Lung (tissue), 12 donors: Measurements from ENCODE around the gene CTNNBL1. TPM values are rescaled to one million over a fixed set of nuclear protein-coding genes. Genes with fewer than 3 reads are reported as not detected.
A peak's percentile ranks its signal among the peaks of the same experiment; 100 is the strongest.

Experiments
- ATAC-seq: fragments of 200-7000 bp; cut with Tn5 transposase; one replicate; pipeline ENCODE4 v1.9.1; 2020; ENCODE audit warnings: moderate number of reproducible peaks; ENCODE audit not compliant: insufficient read depth, low FRiP score
- DNase-seq, 3 donors: peaks; one replicate each; pipeline ENCODE4 v3.0.0-alpha.2; 2013 to 2017
- H3K27ac ChIP-seq, 2 donors: one replicate each; pipeline ENCODE4 v1.5.1; 2013; ENCODE audit warnings: mild to moderate bottlenecking in 2 of 2, moderate library complexity in 2 of 2, control low read depth in 1 of 2, inconsistent platforms in 1 of 2, low read depth in 1 of 2, low read length in 1 of 2
- H3K27me3 ChIP-seq, 3 donors: one replicate each; pipeline ENCODE4 v1.5.1; 2013; ENCODE audit warnings: low read length in 2 of 3; ENCODE audit not compliant: control insufficient read depth in 3 of 3, insufficient read depth in 3 of 3
- H3K36me3 ChIP-seq, 4 donors: one replicate each; pipeline ENCODE4 v1.5.1; 2013; ENCODE audit warnings: low read length in 4 of 4, mild to moderate bottlenecking in 1 of 4, moderate library complexity in 1 of 4; ENCODE audit not compliant: control insufficient read depth in 4 of 4, insufficient read depth in 4 of 4
- H3K4me1 ChIP-seq, 5 donors: one replicate each; pipeline ENCODE4 v1.5.1; 2013; ENCODE audit warnings: low read length in 5 of 5, mild to moderate bottlenecking in 2 of 5, moderate library complexity in 1 of 5; ENCODE audit not compliant: control insufficient read depth in 5 of 5, insufficient read depth in 5 of 5
- H3K4me3 ChIP-seq: one replicate; pipeline ENCODE4 v1.5.1; 2013; ENCODE audit warnings: mild to moderate bottlenecking, control low read depth, moderate library complexity
- H3K9ac ChIP-seq, 2 donors: one replicate each; pipeline ENCODE4 v1.5.1; 2013; ENCODE audit warnings: low read length in 2 of 2, control low read depth in 1 of 2; ENCODE audit not compliant: insufficient read depth in 1 of 2
- H3K9me3 ChIP-seq, 4 donors: one replicate each; pipeline ENCODE4 v1.5.1; 2013; ENCODE audit warnings: low read length in 3 of 4, mild to moderate bottlenecking in 1 of 4, moderate library complexity in 1 of 4; ENCODE audit not compliant: control insufficient read depth in 4 of 4, insufficient read depth in 3 of 4
- CTCF ChIP-seq: IDR thresholded peaks from 2 replicates; pipeline ENCODE4 v1.5.1; 2012; ENCODE audit warnings: mild to moderate bottlenecking; ENCODE audit errors: control extremely low read depth, extremely low read depth
- WGBS, 2 donors: extraction: QIAGEN DNeasy Blood & Tissue Kit; methylation state at CpG; one replicate each; pipeline ENCODE4 v1.1.7; 2013; 5-methylcytosine and 5-hydroxymethylcytosine counted together
- polyA plus RNA-seq, 2 donors: library from polyadenylated mRNA; stranded (reverse); fragments of 200-250 nt; gene quantifications; one replicate each; pipeline ENCODE4 v1.2.1, GENCODE V29; 2013
- total RNA-seq, 2 donors: library from RNA; depleted of rRNA in 1 of 2; stranded (reverse); fragments of >200 nt in 1 of 2; gene quantifications; one replicate each; pipeline ENCODE4 v1.2.1, GENCODE V29; 2014 to 2021
- donor health status: control.
- donor health status: control.
- donor health status: Bipolar disorder and iron deficiency.
- donor health status: healthy.
- donor health status: DM: yes; HTN: yes; CAD: no.

The CTNNBL1 gene
- total and polyA plus RNA-seq, 4 donors, result 38.9 to 53.1 (median 49.2) TPM

- H3K27me3 ChIP-seq, result peaks cover 0 to 22% (median 5%) of the 10 kb centered on the region in 3 donors
- TF ChIP-seq CTCF, result no peak
- no peak overlapping the region for H3K27ac ChIP-seq
- no peak for ATAC-seq
- WGBS, 2 donors, result 17 to 25% methylated on average over 18 of the region's 18 CpGs
- H3K9me3 ChIP-seq, result peaks cover 0 to 8% (median 0%) of the 10 kb centered on the region in 4 donors
- peaks cover 0 to 48% (median 16%) of the 10 kb centered on the region in 5 donors for H3K4me1 ChIP-seq
- H3K36me3 ChIP-seq, result no peaks in the 10 kb centered on the region
- no peak overlapping the region for H3K4me3 ChIP-seq
- no peak overlapping the region for H3K9ac ChIP-seq
- DNase-seq, result peak; percentile 59 to 64 (median 64)
These were observed 207.4 kb downstream of the CTNNBL1 start for GRCh38 chr20:37901240-37901639.

- TF ChIP-seq CTCF, result no peak
- H3K27ac ChIP-seq, result no peak overlapping the region
- peaks cover 0 to 8% (median 0%) of the 10 kb centered on the region in 4 donors for H3K9me3 ChIP-seq
- peak; percentile 66 for ATAC-seq
- 13 to 16% methylated on average over 28 to 38 of the region's 38 CpGs for WGBS, 2 donors
- peaks cover 0 to 24% (median 5%) of the 10 kb centered on the region in 3 donors for H3K27me3 ChIP-seq
- peaks cover 0 to 42% (median 16%) of the 10 kb centered on the region in 5 donors for H3K4me1 ChIP-seq
- no peak overlapping the region for H3K4me3 ChIP-seq
- DNase-seq, result peak; percentile 65 to 71 (median 70)
- H3K36me3 ChIP-seq, result no peaks in the 10 kb centered on the region
- H3K9ac ChIP-seq, result no peak overlapping the region
These were observed 208.0 kb downstream of the CTNNBL1 start for GRCh38 chr20:37901654-37902503.

- Histone ChIP-seq H3K9me3 (peaks cover 0 to 8% (median 0%) of the 10 kb centered on the region in 4 donors), H3K4me3 (peak within 1 kb of the TSS; percentile 26), H3K4me1 (peaks cover 0 to 41% (median 16%) of the 10 kb centered on the region in 5 donors), H3K9ac (no peak within 1 kb of the TSS), H3K27me3 (peaks cover 0 to 30% (median 5%) of the 10 kb centered on the region in 3 donors), H3K27ac (no peak within 1 kb of the TSS), H3K36me3 (no peaks in the 10 kb centered on the region)
- ATAC-seq, result peak; percentile 42
- TF ChIP-seq CTCF, result no peak
- peak in 2 of 3 donors; percentile 60 to 71 for DNase-seq
- 7% methylated on average over 62 to 71 of the region's 71 CpGs for WGBS, 2 donors
These were observed 208.9 kb downstream of the CTNNBL1 start, which contains the start of gene VSTM2L for GRCh38 chr20:37902504-37903313. Gene VSTM2L (plus strand): TSS chr20:37903127. CDS start chr20:37903351, 224 bp downstream.
